HepG2 (cell line): ENCODE data around the gene GRID1. TPM values are rescaled to one million over a fixed set of nuclear protein-coding genes. Genes with fewer than 3 reads are reported as not detected.

Source experiments
- ATAC-seq: fragments of 200-7000 bp; cut with Tn5 transposase; 3 replicates; pipeline ENCODE4 v1.9.1; 2020; ENCODE audit warnings: mild to moderate bottlenecking, moderate library complexity
- BruUV-seq: library from RNA; stranded (reverse); fragments of 400-500 nt; replicated peaks from 2 replicates; lab custom pipeline; 2021; lab: Mats Ljungman, UMichigan
- CTCF ChIA-PET: fragments of 300-600 bp; formaldehyde crosslinking; extraction: SDS; loops from one replicate; lab custom pipeline; 2021; ENCODE audit warnings: low total read pairs, inconsistent platforms, low intra/inter-chr PET ratio; lab: Yijun Ruan, JAX
- POLR2A ChIA-PET: fragments of 350-600 bp; sonication (Branson Sonifier 250); formaldehyde crosslinking; loops from one replicate; lab custom pipeline; 2020; ENCODE audit warnings: antibody characterized with exemption, inconsistent platforms; lab: Yijun Ruan, JAX
- DNase-seq: peaks from one replicate; pipeline ENCODE4 v3.0.0-alpha.2; 2015; ENCODE audit warnings: low spot score
- FAIRE-seq: peaks from 3 replicates; lab custom pipeline; 2011; peaks lifted over from hg19 to GRCh38; lab: Jason Lieb, UNC
- H2AFZ ChIP-seq: one replicate; pipeline ENCODE4 v1.6.1; 2011; ENCODE audit warnings: low read length, inconsistent platforms
- H3K27ac ChIP-seq: fragments of 300-600 bp; 3 replicates; pipeline ENCODE4 v1.8.0; 2011; ENCODE audit warnings: mixed run types, mild to moderate bottlenecking, mixed read lengths, low read length, inconsistent platforms; ENCODE audit not compliant: insufficient read depth; ENCODE audit errors: extremely low read length
- H3K27me3 ChIP-seq, 2 experiments: fragments of 200-600 bp in 1 of 2; 2 replicates in 1 of 2; 3 replicates in 1 of 2; pipeline versions ENCODE4 v1.6.0 to v1.8.0; 2011; ENCODE audit warnings: low read length in 2 of 2, mild to moderate bottlenecking in 2 of 2, moderate library complexity in 2 of 2, inconsistent platforms in 1 of 2; ENCODE audit not compliant: insufficient read depth in 2 of 2, control insufficient read depth in 1 of 2
- H3K36me3 ChIP-seq, 2 experiments: fragments of 200-600 bp in 1 of 2; replicated peaks in 1 of 2; 2 replicates in 1 of 2; 3 replicates in 1 of 2; pipeline versions ENCODE4 v1.5.1 to v1.8.0; 2011; ENCODE audit warnings: low read length in 2 of 2, inconsistent platforms in 1 of 2; ENCODE audit not compliant: insufficient read depth in 2 of 2, control insufficient read depth in 1 of 2
- H3K4me1 ChIP-seq: 2 replicates; pipeline ENCODE4 v1.5.1; 2012; ENCODE audit warnings: low read length, inconsistent platforms; ENCODE audit not compliant: insufficient read depth
- H3K4me2 ChIP-seq: 2 replicates; pipeline ENCODE4 v1.6.0; 2011; ENCODE audit warnings: low read depth, low read length, inconsistent platforms
- H3K4me3 ChIP-seq, 3 experiments: fragments of 200-600 bp in 1 of 3; sonication (generic), shearing (Covaris generic) in 1 of 3; replicated peaks in 1 of 3; 2 replicates each; pipeline ENCODE4 v1.5.1; 2011 to 2016; ENCODE audit warnings: low read length in 3 of 3, inconsistent platforms in 2 of 3, low read depth in 2 of 3, mild to moderate bottlenecking in 2 of 3, control low read depth in 1 of 3, mixed read lengths in 1 of 3; ENCODE audit not compliant: insufficient read depth in 1 of 3
- H3K79me2 ChIP-seq: one replicate; pipeline ENCODE4 v1.6.1; 2011; ENCODE audit warnings: low read length, inconsistent platforms; ENCODE audit not compliant: insufficient read depth
- H3K9ac ChIP-seq: 2 replicates; pipeline ENCODE4 v1.6.0; 2011; ENCODE audit warnings: mild to moderate bottlenecking, low read depth, low read length, inconsistent platforms; ENCODE audit not compliant: insufficient read depth
- H3K9me3 ChIP-seq: 2 replicates; pipeline ENCODE4 v1.5.1; 2012; ENCODE audit warnings: mild to moderate bottlenecking, low read length
- H4K20me1 ChIP-seq: 2 replicates; pipeline ENCODE4 v1.6.0; 2011; ENCODE audit warnings: inconsistent platforms, mild to moderate bottlenecking, low read length, moderate library complexity; ENCODE audit not compliant: insufficient read depth
- DMTF1 ChIP-seq: sonication (generic); formaldehyde crosslinking; IDR thresholded peaks from 2 replicates; pipeline ENCODE4 v1.4.0; 2020; ENCODE audit warnings: mild to moderate bottlenecking, missing genetic modification reagents
- ZNF446 ChIP-seq: sonication (generic); formaldehyde crosslinking; IDR thresholded peaks from 2 replicates; pipeline ENCODE4 v1.5.0; 2020; ENCODE audit warnings: mild to moderate bottlenecking, missing genetic modification reagents
- ZNF629 ChIP-seq: sonication (generic); formaldehyde crosslinking; conservative IDR thresholded peaks from 2 replicates; pipeline ENCODE4 v1.5.0; 2020; ENCODE audit warnings: missing genetic modification reagents
- WGBS: methylation state at CpG from one replicate; pipeline ENCODE4 v1.1.6; 2017; ENCODE audit warnings: low lambda C conversion rate; 5-methylcytosine and 5-hydroxymethylcytosine counted together
- in situ Hi-C: cut with HindIII; loops from 2 replicates; pipeline ENCODE4 v1.10.0; 2017; ENCODE audit warnings: low pct_unique_long_range_greater_than_20kb; ENCODE audit not compliant: extremely low pct_ligation_motif_present
- intact Hi-C: fragments of 100-400 bp; cut with micrococcal nuclease; formaldehyde crosslinking; loops from one replicate; pipeline ENCODE4 v1.10.0; 2022; ENCODE audit not compliant: unreplicated experiment
- polyA plus RNA-seq, 8 experiments: library from polyadenylated mRNA; depleted of rRNA in 3 of 8; stranded (reverse) in 7 of 8; unstranded in 1 of 8; fragments of >200 nt; fragmentation: Illumina TruSeq in 4 of 8; extraction: Trizol in 4 of 8; gene quantifications; 2 replicates each; pipeline versions ENCODE4 v1.2.1 to v1.2.3, GENCODE V29; 2011 to 2016; ENCODE audit warnings: low read depth in 4 of 8, missing spikeins in 1 of 8, mixed read lengths in 1 of 8; ENCODE audit not compliant: insufficient read depth in 1 of 8
- total RNA-seq, 5 experiments: library from RNA; depleted of rRNA; stranded (reverse); fragments of >200 nt; fragmentation: Illumina TruSeq; extraction: Trizol; gene quantifications; 2 replicates each; pipeline ENCODE4 v1.2.3, GENCODE V29; 2016; ENCODE audit warnings: low read depth in 1 of 5

Gene GRID1
- total and polyA plus RNA-seq, 2 of the 13 experiments (the other 11 are each of a cell fraction or from before 2014, with no cell fraction given): 0.05 TPM; not detected in 1

- no peak for TF ChIP-seq ZNF446
Measured at GRCh38 chr10:86162036-86162435, 204.6 kb downstream of the GRID1 start (continued).

- in situ Hi-C loops: no loop called here
- CTCF ChIA-PET: no interaction called here
Measured at GRCh38 chr10:86160890-86161585, 205.6 kb downstream of the GRID1 start.

More at GRCh38 chr10:86160890-86161585, 205.6 kb downstream of the GRID1 start:
- H3K4me1 ChIP-seq: peaks cover 25% of the 10 kb centered on the region
- no peak overlapping the region for H2AFZ ChIP-seq
- H3K27ac ChIP-seq: no peak overlapping the region
- no peak overlapping the region for H3K9ac ChIP-seq
- 0 out of 5 replicates have a peak, but pooled peaks cover 0 to 2% of the 10 kb centered on the region in 2 experiments for H3K27me3 ChIP-seq
- ATAC-seq (no peak), DNase-seq (no peak), FAIRE-seq (no peak)
- H3K79me2 ChIP-seq: no peaks in the 10 kb centered on the region
- no peaks in the 10 kb centered on the region for H4K20me1 ChIP-seq
- intact Hi-C loops: no loop called here
- TF ChIP-seq ZNF629 (CRISPR knock-in tag) (0 out of 2 replicates have a peak, but pooled peaks have one; percentile 8), DMTF1 (CRISPR knock-in tag) (no peak)
- WGBS: 41% methylated on average over 7 of the region's 8 CpGs
- no peak overlapping the region for H3K4me2 ChIP-seq
- no peaks in the 10 kb centered on the region for H3K36me3 ChIP-seq
- no peaks in the 10 kb centered on the region for H3K9me3 ChIP-seq
- POLR2A ChIA-PET: no interaction called here
- BruUV-seq: no TSS peak
- no peak overlapping the region for H3K4me3 ChIP-seq
